Breast epithelium (tissue), 3 donors: ENCODE results near the gene TXN2.

Source experiments
- POLR2AphosphoS5 ChIP-seq, 3 donors: sonication (generic); formaldehyde crosslinking; IDR thresholded peaks; one replicate each; pipeline ENCODE4 v1.6.1; 2017; ENCODE audit warnings: antibody characterized with exemption in 3 of 3
- TF ChIP-seq, protein P1 (sequence below), 3 donors: fragments of 450-650 bp; IDR thresholded peaks; one replicate each; pipeline ENCODE4 v1.5.1; 2016 to 2017; ENCODE audit warnings: antibody characterized with exemption in 3 of 3, mild to moderate bottlenecking in 3 of 3, moderate library complexity in 3 of 3

DNA sequence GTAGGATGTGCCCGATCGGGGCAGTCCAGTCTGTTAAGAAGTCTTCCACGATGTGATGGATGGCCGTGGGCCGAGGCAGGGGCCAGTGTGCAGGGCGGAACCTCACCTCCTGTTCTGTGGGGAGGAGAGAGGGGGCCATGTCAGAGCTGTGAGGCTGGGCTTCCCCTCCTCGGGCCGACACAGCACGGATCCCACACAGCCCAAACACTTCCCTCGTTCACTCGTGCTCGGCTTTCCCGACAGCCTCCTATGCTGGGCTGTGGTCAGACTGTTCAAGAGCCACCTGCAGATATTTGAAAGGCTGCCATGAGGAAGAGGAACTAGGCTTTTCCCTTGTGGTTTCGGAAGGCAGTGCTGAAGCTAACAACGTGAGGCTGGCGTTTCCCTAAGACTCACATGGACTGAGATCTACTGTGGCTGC lies 12.3 kb upstream of the TXN2 start:
- TF ChIP-seq, protein P1, sequence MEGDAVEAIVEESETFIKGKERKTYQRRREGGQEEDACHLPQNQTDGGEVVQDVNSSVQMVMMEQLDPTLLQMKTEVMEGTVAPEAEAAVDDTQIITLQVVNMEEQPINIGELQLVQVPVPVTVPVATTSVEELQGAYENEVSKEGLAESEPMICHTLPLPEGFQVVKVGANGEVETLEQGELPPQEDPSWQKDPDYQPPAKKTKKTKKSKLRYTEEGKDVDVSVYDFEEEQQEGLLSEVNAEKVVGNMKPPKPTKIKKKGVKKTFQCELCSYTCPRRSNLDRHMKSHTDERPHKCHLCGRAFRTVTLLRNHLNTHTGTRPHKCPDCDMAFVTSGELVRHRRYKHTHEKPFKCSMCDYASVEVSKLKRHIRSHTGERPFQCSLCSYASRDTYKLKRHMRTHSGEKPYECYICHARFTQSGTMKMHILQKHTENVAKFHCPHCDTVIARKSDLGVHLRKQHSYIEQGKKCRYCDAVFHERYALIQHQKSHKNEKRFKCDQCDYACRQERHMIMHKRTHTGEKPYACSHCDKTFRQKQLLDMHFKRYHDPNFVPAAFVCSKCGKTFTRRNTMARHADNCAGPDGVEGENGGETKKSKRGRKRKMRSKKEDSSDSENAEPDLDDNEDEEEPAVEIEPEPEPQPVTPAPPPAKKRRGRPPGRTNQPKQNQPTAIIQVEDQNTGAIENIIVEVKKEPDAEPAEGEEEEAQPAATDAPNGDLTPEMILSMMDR (IDR thresholded peaks at IDR 0.05) = peak in 1 of 3 donors; percentile 10
- TF ChIP-seq POLR2AphosphoS5 (IDR thresholded peaks at IDR 0.05) = peak in 1 of 3 donors; percentile 38
